ENCODE results near the gene LRRIQ1.

LRRIQ1 gene

GRCh38 chr12:85279449-85280164 is 243.5 kb downstream of the LRRIQ1 start:
- Histone ChIP-seq H3K36me3 (ENCODE audit: insufficient read depth, insufficient read length, low read length) (no peaks in the 10 kb centered on the region), H3K9me3 (ENCODE audit: insufficient read depth, low read length) (no peaks in the 10 kb centered on the region), H3K9ac (ENCODE audit: insufficient read length, low read depth) (peak overlapping the region; percentile 83), H3K27me3 (ENCODE audit: insufficient read depth, insufficient read length) (peaks cover 19% of the 10 kb centered on the region), H3K4me1 (ENCODE audit: insufficient read depth, insufficient read length) (no peaks in the 10 kb centered on the region), H3K4me3 (ENCODE audit: insufficient read length, low read depth) (peak overlapping the region; percentile 80)
- TF ChIP-seq SUZ12 (IDR thresholded peaks at IDR 0.05; ENCODE audit: extremely low read depth, insufficient read depth, insufficient read length) (no peak), ZNF274 (IDR thresholded peaks at IDR 0.05; ENCODE audit: low read depth, low read length) (no peak), YY1 (IDR thresholded peaks at IDR 0.05; ENCODE audit: insufficient read depth, insufficient read length) (no peak)
- peak; percentile 22 for DNase-seq (ENCODE audit: low read depth, low spot score)

- Histone ChIP-seq H3K27me3 (ENCODE audit: insufficient read depth, insufficient read length) (peaks cover 19% of the 10 kb centered on the region), H3K4me3 (ENCODE audit: insufficient read length, low read depth) (peak within 1 kb of the TSS; percentile 80), H3K36me3 (ENCODE audit: insufficient read depth, insufficient read length, low read length) (no peaks in the 10 kb centered on the region), H3K9me3 (ENCODE audit: insufficient read depth, low read length) (no peaks in the 10 kb centered on the region), H3K4me1 (ENCODE audit: insufficient read depth, insufficient read length) (no peaks in the 10 kb centered on the region), H3K9ac (ENCODE audit: insufficient read length, low read depth) (peak within 1 kb of the TSS; percentile 83)
- DNase-seq (ENCODE audit: low read depth, low spot score), result peak; percentile 77
- TF ChIP-seq SUZ12 (IDR thresholded peaks at IDR 0.05; ENCODE audit: extremely low read depth, insufficient read depth, insufficient read length) (no peak), ZNF274 (IDR thresholded peaks at IDR 0.05; ENCODE audit: low read depth, low read length) (no peak), YY1 (IDR thresholded peaks at IDR 0.05; ENCODE audit: insufficient read depth, insufficient read length) (no peak)
These were observed 244.2 kb downstream of the LRRIQ1 start, which contains the start of gene ALX1 for GRCh38 chr12:85280165-85280983. Gene ALX1 (plus strand): TSS chr12:85280220. CDS start chr12:85280262, 42 bp downstream.

GRCh38 chr12:85280984-85281630 is 245.0 kb downstream of the LRRIQ1 start:
- H3K9me3 ChIP-seq (ENCODE audit: insufficient read depth, low read length), result no peaks in the 10 kb centered on the region
- H3K27me3 ChIP-seq (ENCODE audit: insufficient read depth, insufficient read length), result peaks cover 19% of the 10 kb centered on the region
- TF ChIP-seq SUZ12 (IDR thresholded peaks at IDR 0.05; ENCODE audit: extremely low read depth, insufficient read depth, insufficient read length), result no peak
- no peak for TF ChIP-seq YY1 (IDR thresholded peaks at IDR 0.05; ENCODE audit: insufficient read depth, insufficient read length)
- no peak for TF ChIP-seq ZNF274 (IDR thresholded peaks at IDR 0.05; ENCODE audit: low read depth, low read length)
- H3K4me3 ChIP-seq (ENCODE audit: insufficient read length, low read depth), result peak overlapping the region; percentile 80
- DNase-seq (ENCODE audit: low read depth, low spot score), result no peak
- H3K4me1 ChIP-seq (ENCODE audit: insufficient read depth, insufficient read length), result no peaks in the 10 kb centered on the region
- H3K9ac ChIP-seq (ENCODE audit: insufficient read length, low read depth), result peak overlapping the region; percentile 83
- H3K36me3 ChIP-seq (ENCODE audit: insufficient read depth, insufficient read length, low read length), result no peaks in the 10 kb centered on the region

- TF ChIP-seq YY1 (IDR thresholded peaks at IDR 0.05; ENCODE audit: insufficient read depth, insufficient read length), result no peak
- TF ChIP-seq ZNF274 (IDR thresholded peaks at IDR 0.05; ENCODE audit: low read depth, low read length), result no peak
- TF ChIP-seq SUZ12 (IDR thresholded peaks at IDR 0.05; ENCODE audit: extremely low read depth, insufficient read depth, insufficient read length), result no peak
- H3K27me3 ChIP-seq (ENCODE audit: insufficient read depth, insufficient read length), result peaks cover 16% of the 10 kb centered on the region
These were observed 245.6 kb downstream of the LRRIQ1 start for GRCh38 chr12:85281636-85282312.

GRCh38 chr12:85283560-85283959 is 247.4 kb downstream of the LRRIQ1 start:
- no peak overlapping the region for H3K4me3 ChIP-seq (ENCODE audit: insufficient read length, low read depth)
- peaks cover 4% of the 10 kb centered on the region for H3K27me3 ChIP-seq (ENCODE audit: insufficient read depth, insufficient read length)
- no peak for TF ChIP-seq SUZ12 (IDR thresholded peaks at IDR 0.05; ENCODE audit: extremely low read depth, insufficient read depth, insufficient read length)
- no peak for TF ChIP-seq YY1 (IDR thresholded peaks at IDR 0.05; ENCODE audit: insufficient read depth, insufficient read length)
- no peak for TF ChIP-seq ZNF274 (IDR thresholded peaks at IDR 0.05; ENCODE audit: low read depth, low read length)
- no peaks in the 10 kb centered on the region for H3K4me1 ChIP-seq (ENCODE audit: insufficient read depth, insufficient read length)
- DNase-seq (ENCODE audit: low read depth, low spot score), result no peak
- H3K36me3 ChIP-seq (ENCODE audit: insufficient read depth, insufficient read length, low read length), result no peaks in the 10 kb centered on the region
- H3K9me3 ChIP-seq (ENCODE audit: insufficient read depth, low read length), result no peaks in the 10 kb centered on the region
- H3K9ac ChIP-seq (ENCODE audit: insufficient read length, low read depth), result no peak overlapping the region

More at GRCh38 chr12:85281636-85282312, 245.6 kb downstream of the LRRIQ1 start:
- peak overlapping the region; percentile 83 for H3K9ac ChIP-seq (ENCODE audit: insufficient read length, low read depth)
- no peak for DNase-seq (ENCODE audit: low read depth, low spot score)
- H3K4me1 ChIP-seq (ENCODE audit: insufficient read depth, insufficient read length), result no peaks in the 10 kb centered on the region
- H3K4me3 ChIP-seq (ENCODE audit: insufficient read length, low read depth), result peak overlapping the region; percentile 80
- H3K36me3 ChIP-seq (ENCODE audit: insufficient read depth, insufficient read length, low read length), result no peaks in the 10 kb centered on the region
- no peaks in the 10 kb centered on the region for H3K9me3 ChIP-seq (ENCODE audit: insufficient read depth, low read length)

Measured in NT2/D1 (cell line).